Spleen (tissue), 11 donors: ENCODE measurements around the gene FBXW8. TPM values are rescaled to one million over a fixed set of nuclear protein-coding genes. Genes with fewer than 3 reads are reported as not detected.

ENCODE experiments used
- DNase-seq: peaks from one replicate; pipeline ENCODE4 v3.0.0-alpha.2; 2020
- H3K27ac ChIP-seq, 8 donors: fragments of 200-600 bp; sonication (generic) in 7 of 8; 1 replicate in 4 of 8; 2 replicates in 4 of 8; pipeline versions ENCODE4 v1.5.0 to v1.8.0; 2016 to 2021; ENCODE audit warnings: inconsistent platforms in 4 of 8, mild to moderate bottlenecking in 4 of 8, moderate library complexity in 1 of 8
- H3K27me3 ChIP-seq, 7 donors: fragments of 200-600 bp; sonication (generic) in 6 of 7; replicated peaks in 1 of 7; 1 replicate in 4 of 7; 2 replicates in 3 of 7; pipeline versions ENCODE4 v1.5.0 to v1.8.0; 2016 to 2021; ENCODE audit warnings: inconsistent platforms in 3 of 7, mild to moderate bottlenecking in 1 of 7
- H3K36me3 ChIP-seq, 6 donors: fragments of 200-600 bp; sonication (generic) in 5 of 6; 1 replicate in 4 of 6; 2 replicates in 2 of 6; pipeline versions ENCODE4 v1.5.0 to v1.8.0; 2016 to 2021; ENCODE audit warnings: inconsistent platforms in 2 of 6
- H3K4me1 ChIP-seq, 6 donors: fragments of 200-600 bp; sonication (generic) in 5 of 6; 1 replicate in 3 of 6; 2 replicates in 3 of 6; pipeline versions ENCODE4 v1.5.0 to v1.8.0; 2016 to 2021; ENCODE audit warnings: inconsistent platforms in 3 of 6
- H3K4me3 ChIP-seq, 8 donors: fragments of 200-600 bp; sonication (generic) in 7 of 8; 1 replicate in 4 of 8; 2 replicates in 4 of 8; pipeline versions ENCODE4 v1.5.0 to v1.8.0; 2016 to 2021; ENCODE audit warnings: inconsistent platforms in 4 of 8, mild to moderate bottlenecking in 4 of 8, moderate library complexity in 2 of 8
- H3K9me3 ChIP-seq, 8 donors: fragments of 200-600 bp; sonication (generic) in 7 of 8; 1 replicate in 4 of 8; 2 replicates in 4 of 8; pipeline versions ENCODE4 v1.5.0 to v1.8.0; 2016 to 2021; ENCODE audit warnings: inconsistent platforms in 4 of 8
- POLR2A ChIP-seq, 3 donors: fragments of 450-650 bp; IDR thresholded peaks; one replicate each; pipeline ENCODE4 v1.5.1; 2017; ENCODE audit warnings: antibody characterized with exemption in 3 of 3, mild to moderate bottlenecking in 1 of 3
- POLR2AphosphoS5 ChIP-seq, 3 donors: sonication (generic); formaldehyde crosslinking; IDR thresholded peaks; one replicate each; pipeline ENCODE4 v1.5.1; 2017; ENCODE audit warnings: antibody characterized with exemption in 3 of 3
- WGBS, 5 donors: extraction: QIAGEN DNeasy Blood & Tissue Kit in 3 of 5; methylation state at CpG; one replicate each; pipeline versions ENCODE4 v1.1.5 to v1.1.7; 2013 to 2018; 5-methylcytosine and 5-hydroxymethylcytosine counted together
- intact Hi-C: fragments of 100-400 bp; cut with DNase I; formaldehyde crosslinking; loops from one replicate; pipeline ENCODE4 v1.15.0; 2023; ENCODE audit warnings: low total_unique reads
- polyA plus RNA-seq, 3 donors: library from polyadenylated mRNA; stranded (reverse); fragments of 200-250 nt; gene quantifications; one replicate each; pipeline ENCODE4 v1.2.1, GENCODE V29; 2013
- total RNA-seq, 7 donors: library from RNA; depleted of rRNA in 3 of 7; stranded (reverse); fragments of >200 nt in 3 of 7; fragmentation: NEBNext Ultra II Directional in 4 of 7; extraction: Animal tissue kit (Norgen Biotek cat#: 25700) in 4 of 7; gene quantifications; one replicate each; pipeline versions ENCODE4 v1.1.0 to v1.2.1, GENCODE V29; 2016 to 2021
- TF ChIP-seq, protein P1 (sequence below), 11 experiments: fragments of 200-600 bp in 7 of 11; fragments of 450-650 bp in 4 of 11; sonication (generic) in 4 of 11; IDR thresholded peaks in 8 of 11; conservative IDR thresholded peaks in 3 of 11; 1 replicate in 7 of 11; 2 replicates in 4 of 11; pipeline versions ENCODE4 v1.4.0 to v1.8.0; 2016 to 2021; ENCODE audit warnings: antibody characterized with exemption in 11 of 11, inconsistent platforms in 4 of 11, mild to moderate bottlenecking in 1 of 11
- donor health status: healthy with polysubstance abuse.
- donor health status: DM: no; HTN: no; CAD: no; lungs with moderate emphysema.
- donor health status: DM: no; HTN: no; CAD: no.
- donor health status: Bipolar disorder and iron deficiency.
- donor health status: healthy.
- donor health status: DM: no; HTN: no; CAD: no.
- donor health status: DM: yes; HTN: yes; CAD: no.

Gene FBXW8
- total and polyA plus RNA-seq, 10 donors = 2.2 to 17.3 (median 11.8) TPM

DNA sequence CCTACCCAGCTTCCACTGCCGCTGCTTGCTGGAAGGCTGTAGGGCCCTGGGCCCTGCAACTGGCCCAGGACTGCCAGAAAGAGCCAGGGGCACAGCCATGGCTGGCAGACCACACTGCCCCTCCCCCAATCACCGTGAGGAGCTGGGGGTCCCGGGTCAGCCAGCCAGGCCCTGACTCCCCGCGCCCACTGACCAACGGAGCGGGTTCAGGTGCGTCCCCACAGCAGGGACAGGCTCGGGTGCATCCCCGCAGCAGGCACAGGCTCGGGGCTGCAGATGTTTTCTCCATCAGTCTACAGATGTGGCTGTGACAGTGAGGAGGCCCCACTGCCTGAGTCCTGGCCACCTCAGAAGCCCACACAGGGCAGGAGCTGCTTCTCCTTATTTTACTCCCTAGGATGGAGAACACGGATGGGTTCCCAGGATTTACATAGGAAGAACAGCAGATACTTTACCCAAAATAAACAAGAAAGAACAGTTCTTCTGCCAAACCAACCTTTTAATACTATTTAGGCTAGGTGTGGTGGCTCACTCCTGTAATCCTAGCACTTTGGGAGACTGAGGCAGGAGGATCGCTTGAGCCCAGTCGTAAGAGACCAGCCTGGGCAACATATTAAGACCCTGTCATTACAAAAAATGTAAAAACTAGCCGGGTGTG, 127.4 kb downstream of the FBXW8 start:
- Histone ChIP-seq H3K36me3 (peaks cover 0 to 38% (median 0%) of the 10 kb centered on the region in 6 donors), H3K27me3 (peaks cover 0 to 49% (median 0%) of the 10 kb centered on the region in 7 donors), H3K4me1 (peaks cover 0 to 42% (median 7%) of the 10 kb centered on the region in 6 donors), H3K4me3 (no peak overlapping the region), H3K27ac (no peak overlapping the region), H3K9me3 (no peaks in the 10 kb centered on the region)
- peak; percentile 56 for DNase-seq
- WGBS, 5 donors = 92 to 95% (median 92%) methylated on average over 13 to 15 of the region's 15 CpGs
- intact Hi-C loops = no loop called here
- no peak for TF ChIP-seq POLR2A (IDR thresholded peaks at IDR 0.05)
- TF ChIP-seq, protein P1, sequence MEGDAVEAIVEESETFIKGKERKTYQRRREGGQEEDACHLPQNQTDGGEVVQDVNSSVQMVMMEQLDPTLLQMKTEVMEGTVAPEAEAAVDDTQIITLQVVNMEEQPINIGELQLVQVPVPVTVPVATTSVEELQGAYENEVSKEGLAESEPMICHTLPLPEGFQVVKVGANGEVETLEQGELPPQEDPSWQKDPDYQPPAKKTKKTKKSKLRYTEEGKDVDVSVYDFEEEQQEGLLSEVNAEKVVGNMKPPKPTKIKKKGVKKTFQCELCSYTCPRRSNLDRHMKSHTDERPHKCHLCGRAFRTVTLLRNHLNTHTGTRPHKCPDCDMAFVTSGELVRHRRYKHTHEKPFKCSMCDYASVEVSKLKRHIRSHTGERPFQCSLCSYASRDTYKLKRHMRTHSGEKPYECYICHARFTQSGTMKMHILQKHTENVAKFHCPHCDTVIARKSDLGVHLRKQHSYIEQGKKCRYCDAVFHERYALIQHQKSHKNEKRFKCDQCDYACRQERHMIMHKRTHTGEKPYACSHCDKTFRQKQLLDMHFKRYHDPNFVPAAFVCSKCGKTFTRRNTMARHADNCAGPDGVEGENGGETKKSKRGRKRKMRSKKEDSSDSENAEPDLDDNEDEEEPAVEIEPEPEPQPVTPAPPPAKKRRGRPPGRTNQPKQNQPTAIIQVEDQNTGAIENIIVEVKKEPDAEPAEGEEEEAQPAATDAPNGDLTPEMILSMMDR (IDR thresholded peaks at IDR 0.05 in 8 of 11, conservative IDR thresholded peaks at IDR 0.05 in 3 of 11) = no peak
- no peak for TF ChIP-seq POLR2AphosphoS5 (IDR thresholded peaks at IDR 0.05)

DNA sequence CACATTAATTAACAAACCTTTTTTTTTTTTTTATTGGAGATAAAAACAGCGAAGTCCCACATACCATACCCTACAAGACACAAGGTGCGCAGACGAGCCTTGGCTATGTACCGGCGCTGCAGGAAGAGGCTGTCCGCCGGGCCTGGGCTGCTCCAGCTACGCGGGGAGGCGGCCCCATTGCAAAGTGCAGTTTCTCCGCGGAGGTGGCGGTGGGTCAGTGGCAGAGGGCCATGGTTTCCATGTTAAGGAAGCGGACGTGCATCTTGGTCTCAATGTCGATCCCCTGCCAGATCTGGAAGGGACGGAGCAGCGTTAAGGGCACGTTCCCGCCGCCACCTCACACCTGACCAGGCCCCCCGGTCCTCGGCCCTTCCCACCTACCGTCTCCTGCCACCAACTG, 128.2 kb downstream of the FBXW8 start:
- peak; percentile 58 for DNase-seq
- TF ChIP-seq POLR2A (IDR thresholded peaks at IDR 0.05) = no peak
- TF ChIP-seq, protein P1 (IDR thresholded peaks at IDR 0.05 in 8 of 11, conservative IDR thresholded peaks at IDR 0.05 in 3 of 11) = no peak
- no peak for TF ChIP-seq POLR2AphosphoS5 (IDR thresholded peaks at IDR 0.05)
- Histone ChIP-seq H3K27ac (no peak overlapping the region), H3K36me3 (peaks cover 0 to 38% (median 0%) of the 10 kb centered on the region in 6 donors), H3K4me1 (peaks cover 0 to 41% (median 3%) of the 10 kb centered on the region in 6 donors), H3K9me3 (no peaks in the 10 kb centered on the region), H3K27me3 (peaks cover 0 to 41% (median 0%) of the 10 kb centered on the region in 7 donors), H3K4me3 (no peak overlapping the region)
- WGBS, 5 donors = 92 to 95% (median 94%) methylated on average over 24 of the region's 24 CpGs
- intact Hi-C loops = no loop called here

DNA sequence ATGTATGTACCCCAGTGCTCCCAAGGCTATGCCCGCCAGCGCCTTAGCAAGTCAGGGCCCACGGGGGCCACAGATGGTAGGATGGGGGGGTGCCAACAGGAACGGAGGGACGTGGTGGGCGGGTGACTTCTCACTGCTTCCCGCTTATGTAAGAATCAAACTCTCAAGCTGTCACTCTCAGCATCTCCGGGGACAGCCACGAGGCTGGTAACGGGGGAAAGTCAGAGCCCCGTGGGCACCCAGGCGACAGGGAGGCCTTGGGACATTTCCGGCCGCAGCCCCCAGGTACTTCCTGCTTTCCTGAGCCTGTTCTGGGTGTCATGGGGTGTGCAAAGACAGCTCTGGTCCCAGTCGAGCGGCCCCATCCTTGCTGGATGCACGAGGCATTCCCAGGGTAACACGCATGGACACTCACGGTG, 129.2 kb downstream of the FBXW8 start:
- Histone ChIP-seq H3K36me3 (peaks cover 0 to 32% (median 0%) of the 10 kb centered on the region in 6 donors), H3K27me3 (peaks cover 0 to 32% (median 0%) of the 10 kb centered on the region in 7 donors), H3K4me1 (peaks cover 0 to 47% (median 6%) of the 10 kb centered on the region in 6 donors), H3K4me3 (no peak overlapping the region), H3K27ac (peak overlapping the region in 4 of 8 donors; percentile 5 to 54 (median 44)), H3K9me3 (no peaks in the 10 kb centered on the region)
- peak; percentile 64 for DNase-seq
- TF ChIP-seq, protein P1 (IDR thresholded peaks at IDR 0.05 in 8 of 11, conservative IDR thresholded peaks at IDR 0.05 in 3 of 11) = no peak
- TF ChIP-seq POLR2AphosphoS5 (IDR thresholded peaks at IDR 0.05) (no peak), POLR2A (IDR thresholded peaks at IDR 0.05) (no peak)
- WGBS, 5 donors = 48 to 74% (median 69%) methylated on average over 18 to 19 of the region's 19 CpGs
- intact Hi-C loops = no loop called here

DNA sequence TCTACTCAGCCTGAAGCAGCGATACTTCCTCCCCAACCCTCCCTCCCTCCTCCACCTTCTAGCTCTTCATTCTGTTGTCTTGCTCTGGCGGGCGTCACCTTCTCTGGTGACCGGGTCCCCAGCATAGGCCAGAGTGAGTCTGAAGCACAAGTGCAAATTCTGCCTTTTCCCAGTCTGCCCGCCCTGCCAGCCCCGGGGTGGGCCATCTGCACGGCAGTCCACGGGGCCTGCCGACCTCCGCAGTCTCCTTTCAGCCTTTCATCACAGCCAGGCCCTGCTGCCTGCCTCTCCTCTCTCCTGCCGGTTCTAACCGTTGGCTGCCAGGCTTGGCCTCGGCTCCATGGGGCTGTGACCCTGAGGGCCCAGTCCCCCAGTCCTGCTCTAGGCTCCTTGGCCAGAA, 129.7 kb downstream of the FBXW8 start:
- intact Hi-C loops = no loop called here
- Histone ChIP-seq H3K27me3 (peaks cover 0 to 28% (median 0%) of the 10 kb centered on the region in 7 donors), H3K27ac (peak overlapping the region in 4 of 8 donors; percentile 5 to 54 (median 44)), H3K4me1 (peaks cover 0 to 52% (median 11%) of the 10 kb centered on the region in 6 donors), H3K9me3 (no peaks in the 10 kb centered on the region), H3K36me3 (peaks cover 0 to 29% (median 0%) of the 10 kb centered on the region in 6 donors), H3K4me3 (no peak overlapping the region)
- TF ChIP-seq POLR2AphosphoS5 (IDR thresholded peaks at IDR 0.05) (no peak), POLR2A (IDR thresholded peaks at IDR 0.05) (no peak)
- TF ChIP-seq, protein P1 (IDR thresholded peaks at IDR 0.05 in 8 of 11, conservative IDR thresholded peaks at IDR 0.05 in 3 of 11) = no peak
- WGBS, 5 donors = 50 to 71% (median 66%) methylated on average over 12 to 13 of the region's 13 CpGs
- peak; percentile 65 for DNase-seq
